Measurements from ENCODE around the gene CACNA1G. TPM values are rescaled to one million over a fixed set of nuclear protein-coding genes. Genes with fewer than 3 reads are reported as not detected.

CACNA1G gene
- total and polyA plus RNA-seq, 2 experiments from 2014 or later = 3.5 to 4.8 TPM

DNA sequence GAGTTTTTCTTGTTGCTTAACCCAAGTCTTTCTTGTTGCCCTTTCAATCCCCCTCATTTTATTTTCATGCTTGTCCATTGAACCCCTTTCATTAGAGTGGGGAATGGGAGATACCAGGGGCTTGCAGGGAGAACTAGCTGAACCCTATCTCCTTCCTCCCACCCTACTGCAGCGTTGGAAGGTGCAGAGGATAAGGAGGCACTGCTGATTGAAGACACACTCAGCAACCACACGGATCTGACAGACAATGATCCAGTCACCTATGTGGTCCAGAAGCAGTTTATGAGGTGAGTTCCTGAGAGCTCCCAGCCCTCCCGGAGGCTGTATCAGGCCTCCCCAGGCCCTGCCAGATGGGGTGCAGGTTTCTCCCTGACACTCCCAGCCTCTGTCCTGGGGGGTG lies 114.7 kb downstream of the CACNA1G start:
- Histone ChIP-seq H3K79me2 (no peaks in the 10 kb centered on the region), H2AFZ (no peak overlapping the region), H3K4me3 (no peak overlapping the region), H3K4me2 (no peak overlapping the region), H4K20me1 (ENCODE audit: insufficient read depth, poor library complexity, severe bottlenecking) (no peaks in the 10 kb centered on the region), H3K9me3 (ENCODE audit: low read depth) (no peaks in the 10 kb centered on the region), H3K27me3 (no peaks in the 10 kb centered on the region), H3K36me3 (replicated peaks; ENCODE audit: insufficient read depth, low read depth) (no peaks in the 10 kb centered on the region), H3K27ac (no peak overlapping the region), H3K4me1 (ENCODE audit: insufficient read depth) (peaks cover 7% of the 10 kb centered on the region), H3K9me2 (replicated peaks; ENCODE audit: insufficient read depth) (no peaks in the 10 kb centered on the region)
- DNase-seq (ENCODE audit: low spot score) = no peak
- TF ChIP-seq EZH2 (IDR thresholded peaks at IDR 0.05; ENCODE audit: borderline replicate concordance) (no peak), EZH2phosphoT487 (IDR thresholded peaks at IDR 0.05; ENCODE audit: low read depth, severe bottlenecking, unreplicated experiment) (no peak)
- TF ChIP-seq, protein P1, sequence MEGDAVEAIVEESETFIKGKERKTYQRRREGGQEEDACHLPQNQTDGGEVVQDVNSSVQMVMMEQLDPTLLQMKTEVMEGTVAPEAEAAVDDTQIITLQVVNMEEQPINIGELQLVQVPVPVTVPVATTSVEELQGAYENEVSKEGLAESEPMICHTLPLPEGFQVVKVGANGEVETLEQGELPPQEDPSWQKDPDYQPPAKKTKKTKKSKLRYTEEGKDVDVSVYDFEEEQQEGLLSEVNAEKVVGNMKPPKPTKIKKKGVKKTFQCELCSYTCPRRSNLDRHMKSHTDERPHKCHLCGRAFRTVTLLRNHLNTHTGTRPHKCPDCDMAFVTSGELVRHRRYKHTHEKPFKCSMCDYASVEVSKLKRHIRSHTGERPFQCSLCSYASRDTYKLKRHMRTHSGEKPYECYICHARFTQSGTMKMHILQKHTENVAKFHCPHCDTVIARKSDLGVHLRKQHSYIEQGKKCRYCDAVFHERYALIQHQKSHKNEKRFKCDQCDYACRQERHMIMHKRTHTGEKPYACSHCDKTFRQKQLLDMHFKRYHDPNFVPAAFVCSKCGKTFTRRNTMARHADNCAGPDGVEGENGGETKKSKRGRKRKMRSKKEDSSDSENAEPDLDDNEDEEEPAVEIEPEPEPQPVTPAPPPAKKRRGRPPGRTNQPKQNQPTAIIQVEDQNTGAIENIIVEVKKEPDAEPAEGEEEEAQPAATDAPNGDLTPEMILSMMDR (IDR thresholded peaks at IDR 0.05; ENCODE audit: poor library complexity) = no peak
- WGBS (ENCODE audit: low lambda C conversion rate, missing lambda C conversion rate) = 46% methylated on average over 3 of the region's 3 CpGs

DNA sequence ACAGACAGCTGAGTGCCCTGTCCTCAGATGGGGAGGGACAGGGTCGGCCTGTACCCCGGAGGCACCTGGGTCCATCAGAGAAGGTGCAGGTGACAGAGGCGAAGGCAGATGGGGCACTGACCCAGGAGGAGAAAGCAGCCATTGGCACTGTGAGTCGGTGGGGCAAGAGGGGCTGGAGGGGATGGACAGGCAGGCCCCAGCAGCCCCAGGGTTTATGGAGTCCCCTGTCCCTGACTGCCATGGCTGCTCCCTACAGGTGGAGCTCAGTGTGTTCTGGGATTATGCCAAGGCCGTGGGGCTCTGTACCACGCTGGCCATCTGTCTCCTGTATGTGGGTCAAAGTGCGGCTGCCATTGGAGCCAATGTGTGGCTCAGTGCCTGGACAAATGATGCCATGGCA lies 115.1 kb downstream of the CACNA1G start:
- H4K20me1 ChIP-seq (ENCODE audit: insufficient read depth, poor library complexity, severe bottlenecking) = no peaks in the 10 kb centered on the region
- no peaks in the 10 kb centered on the region for H3K36me3 ChIP-seq (replicated peaks; ENCODE audit: insufficient read depth, low read depth)
- H3K27ac ChIP-seq = no peak overlapping the region
- WGBS (ENCODE audit: low lambda C conversion rate, missing lambda C conversion rate) = 94% methylated on average over 7 of the region's 7 CpGs
- no peak for TF ChIP-seq EZH2phosphoT487 (IDR thresholded peaks at IDR 0.05; ENCODE audit: low read depth, severe bottlenecking, unreplicated experiment)
- TF ChIP-seq EZH2 (IDR thresholded peaks at IDR 0.05; ENCODE audit: borderline replicate concordance) = no peak
- TF ChIP-seq, protein P1 (IDR thresholded peaks at IDR 0.05; ENCODE audit: poor library complexity) = no peak
- H3K9me2 ChIP-seq (replicated peaks; ENCODE audit: insufficient read depth) = no peaks in the 10 kb centered on the region
- DNase-seq (ENCODE audit: low spot score) = no peak
- no peak overlapping the region for H3K4me2 ChIP-seq
- no peak overlapping the region for H2AFZ ChIP-seq
- H3K4me3 ChIP-seq = no peak overlapping the region
- no peaks in the 10 kb centered on the region for H3K79me2 ChIP-seq
- peaks cover 6% of the 10 kb centered on the region for H3K4me1 ChIP-seq (ENCODE audit: insufficient read depth)
- H3K9me3 ChIP-seq (ENCODE audit: low read depth) = no peaks in the 10 kb centered on the region
- H3K27me3 ChIP-seq = no peaks in the 10 kb centered on the region

DNA sequence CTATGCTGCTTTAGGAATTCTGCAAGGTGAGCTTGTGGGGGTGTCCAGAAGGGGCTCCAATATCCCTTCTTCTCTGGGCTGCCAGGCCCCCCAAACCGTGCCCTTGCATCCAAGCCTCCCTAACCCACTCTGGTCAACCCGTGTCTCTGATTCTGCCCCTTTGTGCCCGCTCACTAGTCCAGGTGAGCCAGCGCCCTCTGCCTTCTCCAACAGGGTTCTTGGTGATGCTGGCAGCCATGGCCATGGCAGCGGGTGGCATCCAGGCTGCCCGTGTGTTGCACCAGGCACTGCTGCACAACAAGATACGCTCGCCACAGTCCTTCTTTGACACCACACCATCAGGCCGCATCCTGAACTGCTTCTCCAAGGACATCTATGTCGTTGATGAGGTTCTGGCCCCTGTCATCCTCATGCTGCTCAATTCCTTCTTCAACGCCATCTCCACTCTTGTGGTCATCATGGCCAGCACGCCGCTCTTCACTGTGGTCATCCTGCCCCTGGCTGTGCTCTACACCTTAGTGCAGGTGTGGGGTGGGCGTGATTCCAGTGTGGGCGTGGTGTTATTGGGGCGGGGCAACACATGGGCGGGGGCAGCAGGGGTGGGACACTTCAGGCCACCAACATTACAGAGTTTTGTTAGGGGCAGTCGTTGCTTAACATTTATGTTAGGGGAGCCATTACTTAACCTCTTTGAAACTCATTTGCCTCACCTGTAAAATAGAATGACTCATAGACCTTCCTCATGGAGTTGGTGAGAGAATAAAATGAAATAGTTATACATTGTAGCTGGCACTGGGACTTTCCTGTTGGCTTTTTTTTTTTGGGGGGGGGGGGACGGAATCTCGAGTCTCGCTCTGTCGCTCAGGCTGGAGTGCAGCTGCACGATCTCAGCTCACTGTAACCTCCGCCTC lies 115.8 kb downstream of the CACNA1G start:
- H2AFZ ChIP-seq = no peak overlapping the region
- peaks cover 2% of the 10 kb centered on the region for H3K4me1 ChIP-seq (ENCODE audit: insufficient read depth)
- WGBS (ENCODE audit: low lambda C conversion rate, missing lambda C conversion rate) = 95% methylated on average over 21 of the region's 24 CpGs
- no peak overlapping the region for H3K4me3 ChIP-seq
- H3K9me2 ChIP-seq (replicated peaks; ENCODE audit: insufficient read depth) = no peaks in the 10 kb centered on the region
- no peak overlapping the region for H3K4me2 ChIP-seq
- H3K27me3 ChIP-seq = no peaks in the 10 kb centered on the region
- no peaks in the 10 kb centered on the region for H3K36me3 ChIP-seq (replicated peaks; ENCODE audit: insufficient read depth, low read depth)
- H3K79me2 ChIP-seq = no peaks in the 10 kb centered on the region
- no peak overlapping the region for H3K27ac ChIP-seq
- no peak for DNase-seq (ENCODE audit: low spot score)
- H4K20me1 ChIP-seq (ENCODE audit: insufficient read depth, poor library complexity, severe bottlenecking) = no peaks in the 10 kb centered on the region
- TF ChIP-seq, protein P1 (IDR thresholded peaks at IDR 0.05; ENCODE audit: poor library complexity) = no peak
- TF ChIP-seq EZH2phosphoT487 (IDR thresholded peaks at IDR 0.05; ENCODE audit: low read depth, severe bottlenecking, unreplicated experiment) = no peak
- TF ChIP-seq EZH2 (IDR thresholded peaks at IDR 0.05; ENCODE audit: borderline replicate concordance) = no peak
- no peaks in the 10 kb centered on the region for H3K9me3 ChIP-seq (ENCODE audit: low read depth)

Other genes starting within 250 kb of the CACNA1G start
- gene XYLT2, start 214.6 kb upstream of the CACNA1G start, total RNA-seq = 26.8 and 27.4 TPM in 2 replicates
- gene XYLT2, start 214.6 kb upstream of the CACNA1G start, polyA plus RNA-seq = 18.3 and 19.9 TPM in 2 replicates
- 83.0 and 98.5 TPM in 2 replicates for gene MRPL27, start 187.5 kb upstream of the CACNA1G start, total RNA-seq
- gene MRPL27, start 187.5 kb upstream of the CACNA1G start, polyA plus RNA-seq = 139 TPM in 2 replicates
- 1.9 and 2.1 TPM in 2 replicates for gene EME1, start 187.5 kb upstream of the CACNA1G start, total RNA-seq
- gene EME1, start 187.5 kb upstream of the CACNA1G start, polyA plus RNA-seq = 5.1 and 7.2 TPM in 2 replicates
- 97.9 and 121 TPM in 2 replicates for gene LRRC59, start 163.2 kb upstream of the CACNA1G start, total RNA-seq
- 82.3 and 105 TPM in 2 replicates for gene LRRC59, start 163.2 kb upstream of the CACNA1G start, polyA plus RNA-seq
- 37.7 and 47.9 TPM in 2 replicates for gene ACSF2, start 134.5 kb upstream of the CACNA1G start, total RNA-seq
- 39.1 and 43.1 TPM in 2 replicates for gene ACSF2, start 134.5 kb upstream of the CACNA1G start, polyA plus RNA-seq
- 0.20 and 0.40 TPM in 2 replicates for gene CHAD, start 91.8 kb upstream of the CACNA1G start, total RNA-seq
- gene CHAD, start 91.8 kb upstream of the CACNA1G start, polyA plus RNA-seq = 1.1 and 1.8 TPM in 2 replicates
- 28.6 and 29.7 TPM in 2 replicates for gene RSAD1, start 81.9 kb upstream of the CACNA1G start, total RNA-seq
- gene RSAD1, start 81.9 kb upstream of the CACNA1G start, polyA plus RNA-seq = 30.4 and 44.2 TPM in 2 replicates
- gene MYCBPAP, start 52.3 kb upstream of the CACNA1G start, total RNA-seq = 0.43 TPM in 1 of 2 replicates, not detected in the other
- 0.70 and 1.2 TPM in 2 replicates for gene MYCBPAP, start 52.3 kb upstream of the CACNA1G start, polyA plus RNA-seq
- 2.7 and 3.8 TPM in 2 replicates for gene EPN3, start 28.0 kb upstream of the CACNA1G start, total RNA-seq
- 11.5 and 12.1 TPM in 2 replicates for gene EPN3, start 28.0 kb upstream of the CACNA1G start, polyA plus RNA-seq
- gene SPATA20, start 13.5 kb upstream of the CACNA1G start, total RNA-seq = 91.0 and 97.5 TPM in 2 replicates
- 108 and 114 TPM in 2 replicates for gene SPATA20, start 13.5 kb upstream of the CACNA1G start, polyA plus RNA-seq
- 12.6 and 18.1 TPM in 2 replicates for gene ABCC3, start 74.2 kb downstream of the CACNA1G start, total RNA-seq
- 16.9 and 19.2 TPM in 2 replicates for gene ABCC3, start 74.2 kb downstream of the CACNA1G start, polyA plus RNA-seq
- gene ANKRD40, start 147.2 kb downstream of the CACNA1G start, total RNA-seq = 28.1 and 30.8 TPM in 2 replicates
- 10.3 and 11.4 TPM in 2 replicates for gene ANKRD40, start 147.2 kb downstream of the CACNA1G start, polyA plus RNA-seq
- gene LUC7L3, start 158.9 kb downstream of the CACNA1G start, total RNA-seq = 56.4 and 56.9 TPM in 2 replicates
- 156 and 256 TPM in 2 replicates for gene LUC7L3, start 158.9 kb downstream of the CACNA1G start, polyA plus RNA-seq
- gene ANKRD40CL, start 206.8 kb downstream of the CACNA1G start, total RNA-seq = 3.3 and 4.2 TPM in 2 replicates
- 2.8 and 3.9 TPM in 2 replicates for gene ANKRD40CL, start 206.8 kb downstream of the CACNA1G start, polyA plus RNA-seq

Measured in hepatocyte (in vitro differentiated cells).